Measurements from ENCODE around the gene HDAC4.

HDAC4 gene

DNA sequence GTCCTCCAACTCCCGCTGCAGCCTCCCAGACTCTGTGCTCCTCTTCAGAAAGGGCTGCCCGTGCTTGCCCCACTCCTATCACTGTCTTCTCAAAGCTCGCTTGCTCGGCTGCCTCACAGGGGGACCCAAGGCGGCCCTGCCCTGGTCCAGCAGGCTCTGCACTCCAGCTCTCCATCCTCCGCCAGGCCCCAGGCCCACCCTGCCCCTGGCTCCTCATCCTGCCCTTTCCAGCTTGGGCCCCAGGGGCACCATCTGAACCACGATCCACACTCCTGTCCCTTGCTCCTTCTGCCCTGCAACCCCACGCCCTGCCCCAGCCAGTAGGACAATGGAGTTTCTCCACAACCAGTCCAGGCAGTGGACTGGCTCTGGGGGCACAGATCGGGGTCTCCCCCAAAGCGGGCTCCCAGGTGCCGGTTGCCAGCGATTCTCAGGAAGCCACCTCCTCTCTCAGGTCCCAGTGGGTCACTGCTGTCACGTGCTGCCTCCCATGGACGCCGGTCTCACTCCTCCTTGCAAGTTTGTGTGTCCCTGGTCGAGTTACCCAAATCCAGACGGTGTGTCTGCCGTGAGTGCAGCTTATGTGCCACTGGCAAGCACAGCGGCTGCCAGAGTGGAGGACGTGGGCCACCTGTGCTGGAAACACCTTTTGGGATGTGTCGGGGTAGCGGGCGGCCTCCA lies 238.5 kb downstream of the HDAC4 start:
- Histone ChIP-seq H3K4me2 (ENCODE audit: low read length) (no peak overlapping the region), H4K20me1 (ENCODE audit: insufficient read depth, low read length) (no peaks in the 10 kb centered on the region), H2AFZ (ENCODE audit: low read length) (no peak overlapping the region), H3K4me3 (ENCODE audit: low read depth, low read length, poor library complexity, severe bottlenecking) (no peak overlapping the region), H3K4me1 (ENCODE audit: insufficient read depth, low read length, severe bottlenecking) (no peaks in the 10 kb centered on the region), H3K79me2 (ENCODE audit: insufficient read depth, low read length) (no peaks in the 10 kb centered on the region), H3K27ac (ENCODE audit: low read depth, low read length, poor library complexity, severe bottlenecking) (no peak overlapping the region), H3K9ac (ENCODE audit: low read length) (no peak overlapping the region), H3F3A (ENCODE audit: insufficient read depth, low read length) (no peaks in the 10 kb centered on the region), H3K27me3 (ENCODE audit: insufficient read depth, low read length) (no peaks in the 10 kb centered on the region), H3K9me3 (ENCODE audit: low read length) (no peaks in the 10 kb centered on the region), H3K36me3 (ENCODE audit: insufficient read depth, low read length) (no peaks in the 10 kb centered on the region), H3K9me2 (ENCODE audit: low read depth, low read length) (no peaks in the 10 kb centered on the region)
- TF ChIP-seq, protein P1, sequence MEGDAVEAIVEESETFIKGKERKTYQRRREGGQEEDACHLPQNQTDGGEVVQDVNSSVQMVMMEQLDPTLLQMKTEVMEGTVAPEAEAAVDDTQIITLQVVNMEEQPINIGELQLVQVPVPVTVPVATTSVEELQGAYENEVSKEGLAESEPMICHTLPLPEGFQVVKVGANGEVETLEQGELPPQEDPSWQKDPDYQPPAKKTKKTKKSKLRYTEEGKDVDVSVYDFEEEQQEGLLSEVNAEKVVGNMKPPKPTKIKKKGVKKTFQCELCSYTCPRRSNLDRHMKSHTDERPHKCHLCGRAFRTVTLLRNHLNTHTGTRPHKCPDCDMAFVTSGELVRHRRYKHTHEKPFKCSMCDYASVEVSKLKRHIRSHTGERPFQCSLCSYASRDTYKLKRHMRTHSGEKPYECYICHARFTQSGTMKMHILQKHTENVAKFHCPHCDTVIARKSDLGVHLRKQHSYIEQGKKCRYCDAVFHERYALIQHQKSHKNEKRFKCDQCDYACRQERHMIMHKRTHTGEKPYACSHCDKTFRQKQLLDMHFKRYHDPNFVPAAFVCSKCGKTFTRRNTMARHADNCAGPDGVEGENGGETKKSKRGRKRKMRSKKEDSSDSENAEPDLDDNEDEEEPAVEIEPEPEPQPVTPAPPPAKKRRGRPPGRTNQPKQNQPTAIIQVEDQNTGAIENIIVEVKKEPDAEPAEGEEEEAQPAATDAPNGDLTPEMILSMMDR (IDR thresholded peaks at IDR 0.05; ENCODE audit: low read length), result no peak

- Histone ChIP-seq H2AFZ (ENCODE audit: low read length) (no peak overlapping the region), H3K27ac (ENCODE audit: low read depth, low read length, poor library complexity, severe bottlenecking) (no peak overlapping the region), H3K9ac (ENCODE audit: low read length) (no peak overlapping the region), H4K20me1 (ENCODE audit: insufficient read depth, low read length) (no peaks in the 10 kb centered on the region), H3F3A (ENCODE audit: insufficient read depth, low read length) (no peaks in the 10 kb centered on the region), H3K36me3 (ENCODE audit: insufficient read depth, low read length) (no peaks in the 10 kb centered on the region), H3K4me2 (ENCODE audit: low read length) (no peak overlapping the region), H3K9me3 (ENCODE audit: low read length) (no peaks in the 10 kb centered on the region), H3K27me3 (ENCODE audit: insufficient read depth, low read length) (no peaks in the 10 kb centered on the region), H3K4me1 (ENCODE audit: insufficient read depth, low read length, severe bottlenecking) (no peaks in the 10 kb centered on the region), H3K9me2 (ENCODE audit: low read depth, low read length) (no peaks in the 10 kb centered on the region), H3K4me3 (ENCODE audit: low read depth, low read length, poor library complexity, severe bottlenecking) (no peak overlapping the region), H3K79me2 (ENCODE audit: insufficient read depth, low read length) (no peaks in the 10 kb centered on the region)
- TF ChIP-seq EZH2 (IDR thresholded peaks at IDR 0.05; ENCODE audit: borderline replicate concordance, low read length), result no peak
- TF ChIP-seq, protein P1 (IDR thresholded peaks at IDR 0.05; ENCODE audit: low read length), result no peak
Measured at GRCh38 chr2:239161711-239162140, 239.1 kb downstream of the HDAC4 start.

DNA sequence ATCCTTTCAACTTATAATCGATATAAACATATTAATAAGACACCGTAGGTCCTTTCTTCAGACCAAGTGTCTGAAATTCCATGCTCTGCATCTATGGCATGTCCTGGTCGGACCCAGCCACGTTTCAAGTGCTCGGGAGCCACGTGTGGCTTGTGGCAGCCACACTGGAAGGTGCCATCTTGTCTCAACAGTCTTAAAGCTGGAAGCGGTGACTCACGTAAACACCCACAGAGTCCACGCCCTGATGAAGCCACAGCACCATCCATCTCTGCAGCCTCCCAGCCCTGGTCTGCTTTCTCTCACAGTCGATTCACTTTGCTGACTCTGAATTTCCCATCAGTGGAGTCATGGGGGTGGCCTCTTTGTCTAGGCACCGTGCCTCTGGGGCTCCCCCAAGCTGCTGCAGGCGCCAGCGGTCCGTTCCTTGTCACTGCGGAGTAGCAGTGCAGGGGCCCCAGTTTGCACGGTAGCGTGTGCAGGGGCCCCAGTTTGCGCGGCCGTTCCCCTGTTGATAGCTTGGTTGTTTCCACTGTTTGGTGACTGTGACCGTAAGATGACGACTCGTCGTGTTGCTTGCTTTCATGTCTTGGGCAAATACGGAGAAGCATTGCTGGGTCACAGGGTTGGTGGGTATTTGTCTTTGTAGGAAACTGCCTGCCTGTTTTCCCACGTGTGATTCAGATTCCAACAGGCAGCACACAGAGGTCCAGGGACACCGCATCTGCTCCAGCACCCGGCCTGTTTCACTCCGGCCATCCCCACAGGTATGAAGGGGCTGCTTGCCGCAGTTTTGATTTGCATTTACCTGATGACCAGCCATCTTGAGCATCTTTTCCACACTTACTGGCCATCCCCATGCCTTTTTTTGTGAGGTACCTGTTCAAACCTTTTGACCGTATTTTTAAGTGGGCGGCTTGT lies 240.3 kb downstream of the HDAC4 start:
- Histone ChIP-seq H3F3A (ENCODE audit: insufficient read depth, low read length) (no peaks in the 10 kb centered on the region), H3K9ac (ENCODE audit: low read length) (no peak overlapping the region), H3K9me3 (ENCODE audit: low read length) (no peaks in the 10 kb centered on the region), H3K4me3 (ENCODE audit: low read depth, low read length, poor library complexity, severe bottlenecking) (no peak overlapping the region), H2AFZ (ENCODE audit: low read length) (no peak overlapping the region), H3K79me2 (ENCODE audit: insufficient read depth, low read length) (no peaks in the 10 kb centered on the region), H4K20me1 (ENCODE audit: insufficient read depth, low read length) (no peaks in the 10 kb centered on the region), H3K27ac (ENCODE audit: low read depth, low read length, poor library complexity, severe bottlenecking) (no peak overlapping the region), H3K9me2 (ENCODE audit: low read depth, low read length) (no peaks in the 10 kb centered on the region), H3K36me3 (ENCODE audit: insufficient read depth, low read length) (no peaks in the 10 kb centered on the region), H3K4me1 (ENCODE audit: insufficient read depth, low read length, severe bottlenecking) (no peaks in the 10 kb centered on the region), H3K4me2 (ENCODE audit: low read length) (no peak overlapping the region), H3K27me3 (ENCODE audit: insufficient read depth, low read length) (no peaks in the 10 kb centered on the region)
- no peak for TF ChIP-seq EZH2 (IDR thresholded peaks at IDR 0.05; ENCODE audit: borderline replicate concordance, low read length)
